SU-DHL-6 (cell line): ENCODE results near the gene SCN11A.

Experiments
- H2AFZ ChIP-seq: fragments of 200-600 bp; sonication (generic); 2 replicates; pipeline ENCODE4 v1.6.1; 2014; ENCODE audit warnings: low read depth, mild to moderate bottlenecking, moderate library complexity, mixed read lengths, antibody characterized with exemption, low read length; ENCODE audit not compliant: severe bottlenecking
- H3F3A ChIP-seq: fragments of 200-600 bp; shearing (Covaris generic); 2 replicates; pipeline ENCODE4 v1.6.0; 2016; ENCODE audit warnings: antibody characterized with exemption, mild to moderate bottlenecking; ENCODE audit not compliant: insufficient read depth
- H3K27ac ChIP-seq: fragments of 200-600 bp; sonication (generic); 2 replicates; pipeline ENCODE4 v1.5.1; 2016; ENCODE audit warnings: low read depth, mild to moderate bottlenecking, low read length, moderate library complexity, mixed read lengths
- H3K27me3 ChIP-seq: fragments of 200-600 bp; sonication (generic), shearing (Covaris generic); 2 replicates; pipeline ENCODE4 v1.6.0; 2014; ENCODE audit warnings: mild to moderate bottlenecking, low read length
- H3K36me3 ChIP-seq: fragments of 200-600 bp; sonication (generic); 2 replicates; pipeline ENCODE4 v1.6.1; 2014; ENCODE audit warnings: mild to moderate bottlenecking, low read length, mixed read lengths
- H3K4me2 ChIP-seq: fragments of 300-600, 200-600 bp; shearing (Covaris generic), sonication (generic); 2 replicates; pipeline ENCODE4 v1.6.0; 2014; ENCODE audit warnings: low read length, low read depth, mild to moderate bottlenecking; ENCODE audit not compliant: poor library complexity, severe bottlenecking
- H3K4me3 ChIP-seq: fragments of 200-600 bp; sonication (generic); 2 replicates; pipeline ENCODE4 v1.5.1; 2014; ENCODE audit warnings: antibody characterized with exemption, low read length, mild to moderate bottlenecking, mixed read lengths; ENCODE audit not compliant: insufficient read depth, poor library complexity, severe bottlenecking
- H3K79me2 ChIP-seq: fragments of 200-600 bp; sonication (generic); 2 replicates; pipeline ENCODE4 v1.6.1; 2014; ENCODE audit warnings: mild to moderate bottlenecking, low read length, moderate library complexity; ENCODE audit not compliant: insufficient read depth
- H3K9ac ChIP-seq: fragments of 200-600 bp; sonication (generic); 2 replicates; pipeline ENCODE4 v1.7.0; 2014; ENCODE audit warnings: mild to moderate bottlenecking, low read length
- H3K9me2 ChIP-seq: fragments of 200-600 bp; sonication (generic); replicated peaks from 2 replicates; pipeline ENCODE4 v1.6.1; 2014; ENCODE audit warnings: low read length; ENCODE audit not compliant: insufficient read depth
- H3K9me3 ChIP-seq: fragments of 200-600 bp; sonication (generic); 2 replicates; pipeline ENCODE4 v1.6.1; 2014; ENCODE audit warnings: low read length, mixed read lengths; ENCODE audit not compliant: insufficient read depth
- H4K20me1 ChIP-seq: fragments of 200-600 bp; sonication (generic); 2 replicates; pipeline ENCODE4 v1.6.1; 2014; ENCODE audit warnings: low read depth, mild to moderate bottlenecking, antibody characterized with exemption, low read length, moderate library complexity, mixed read lengths
- EZH2phosphoT487 ChIP-seq: fragments of 200-600 bp; sonication (generic), shearing (Covaris generic); conservative IDR thresholded peaks from 2 replicates; pipeline ENCODE4 v1.6.1; 2018; ENCODE audit warnings: mild to moderate bottlenecking, antibody characterized with exemption, low read length, moderate library complexity, mixed read lengths
- TF ChIP-seq, protein P1 (sequence below): fragments of 200-600 bp; sonication (generic); IDR thresholded peaks from one replicate; pipeline ENCODE4 v1.5.1; 2017; ENCODE audit warnings: antibody characterized with exemption, mild to moderate bottlenecking, low read length, moderate library complexity; ENCODE audit not compliant: insufficient read depth, poor library complexity, severe bottlenecking

The SCN11A gene

GRCh38 chr3:39013289-39013688 lies 38.5 kb downstream of the SCN11A start:
- Histone ChIP-seq H3K4me2 (no peak overlapping the region), H3K27ac (no peak overlapping the region), H3K9ac (no peak overlapping the region), H3K79me2 (no peaks in the 10 kb centered on the region), H2AFZ (no peak overlapping the region), H3K27me3 (no peaks in the 10 kb centered on the region), H3K36me3 (no peaks in the 10 kb centered on the region), H3F3A (no peaks in the 10 kb centered on the region), H3K9me3 (no peaks in the 10 kb centered on the region), H4K20me1 (no peaks in the 10 kb centered on the region), H3K9me2 (no peaks in the 10 kb centered on the region), H3K4me3 (no peak overlapping the region)
- TF ChIP-seq EZH2phosphoT487: no peak

GRCh38 chr3:39011191-39011736 lies 40.5 kb downstream of the SCN11A start:
- H3K4me3 ChIP-seq: no peak overlapping the region
- H3K9ac ChIP-seq: no peak overlapping the region
- H3F3A ChIP-seq: no peaks in the 10 kb centered on the region
- no peak for TF ChIP-seq EZH2phosphoT487
- TF ChIP-seq, protein P1, sequence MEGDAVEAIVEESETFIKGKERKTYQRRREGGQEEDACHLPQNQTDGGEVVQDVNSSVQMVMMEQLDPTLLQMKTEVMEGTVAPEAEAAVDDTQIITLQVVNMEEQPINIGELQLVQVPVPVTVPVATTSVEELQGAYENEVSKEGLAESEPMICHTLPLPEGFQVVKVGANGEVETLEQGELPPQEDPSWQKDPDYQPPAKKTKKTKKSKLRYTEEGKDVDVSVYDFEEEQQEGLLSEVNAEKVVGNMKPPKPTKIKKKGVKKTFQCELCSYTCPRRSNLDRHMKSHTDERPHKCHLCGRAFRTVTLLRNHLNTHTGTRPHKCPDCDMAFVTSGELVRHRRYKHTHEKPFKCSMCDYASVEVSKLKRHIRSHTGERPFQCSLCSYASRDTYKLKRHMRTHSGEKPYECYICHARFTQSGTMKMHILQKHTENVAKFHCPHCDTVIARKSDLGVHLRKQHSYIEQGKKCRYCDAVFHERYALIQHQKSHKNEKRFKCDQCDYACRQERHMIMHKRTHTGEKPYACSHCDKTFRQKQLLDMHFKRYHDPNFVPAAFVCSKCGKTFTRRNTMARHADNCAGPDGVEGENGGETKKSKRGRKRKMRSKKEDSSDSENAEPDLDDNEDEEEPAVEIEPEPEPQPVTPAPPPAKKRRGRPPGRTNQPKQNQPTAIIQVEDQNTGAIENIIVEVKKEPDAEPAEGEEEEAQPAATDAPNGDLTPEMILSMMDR: no peak
- no peak overlapping the region for H2AFZ ChIP-seq
- no peaks in the 10 kb centered on the region for H3K9me2 ChIP-seq
- H3K36me3 ChIP-seq: no peaks in the 10 kb centered on the region
- H4K20me1 ChIP-seq: no peaks in the 10 kb centered on the region
- H3K4me2 ChIP-seq: no peak overlapping the region
- no peaks in the 10 kb centered on the region for H3K9me3 ChIP-seq
- H3K27me3 ChIP-seq: no peaks in the 10 kb centered on the region
- no peaks in the 10 kb centered on the region for H3K79me2 ChIP-seq
- H3K27ac ChIP-seq: no peak overlapping the region

DNA sequence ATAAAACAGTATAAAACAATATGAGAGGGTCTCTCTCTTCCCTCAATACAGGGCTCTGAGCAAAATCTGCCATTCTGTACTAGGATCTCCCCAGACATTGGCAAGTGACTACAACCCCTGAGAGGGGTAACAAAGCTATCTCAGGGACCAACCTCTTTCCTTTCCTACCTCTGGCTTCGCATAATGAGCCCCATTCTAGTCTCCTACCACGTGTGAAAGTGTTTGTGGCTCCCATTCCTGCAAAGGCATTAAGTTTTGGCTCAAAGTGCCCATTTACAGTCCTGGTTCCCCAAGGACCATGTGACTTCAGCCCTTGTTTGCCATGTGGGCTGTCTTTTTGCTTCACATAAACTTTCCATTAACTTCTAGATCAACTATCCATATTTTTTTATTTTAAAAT lies 46.4 kb downstream of the SCN11A start:
- Histone ChIP-seq H3K79me2 (no peaks in the 10 kb centered on the region), H3K36me3 (no peaks in the 10 kb centered on the region), H3K9ac (no peak overlapping the region), H3F3A (no peaks in the 10 kb centered on the region), H3K27ac (no peak overlapping the region), H3K9me3 (no peaks in the 10 kb centered on the region), H3K9me2 (no peaks in the 10 kb centered on the region), H4K20me1 (no peaks in the 10 kb centered on the region), H3K27me3 (no peaks in the 10 kb centered on the region), H2AFZ (no peak overlapping the region), H3K4me2 (no peak overlapping the region), H3K4me3 (no peak overlapping the region)
- TF ChIP-seq, protein P1: no peak
- TF ChIP-seq EZH2phosphoT487: no peak
